Activated CD4-positive, alpha-beta T cell treated with anti-CD3 and anti-CD28 coated beads, Interleukin-2, amount 50 U/mL, for 4 hours (primary cell): ENCODE results near the gene SLC38A10.

Experiments used
- DNase-seq, 2 experiments: peaks; one replicate each; pipeline ENCODE4 v3.0.0-alpha.2; 2020

Gene SLC38A10

DNA sequence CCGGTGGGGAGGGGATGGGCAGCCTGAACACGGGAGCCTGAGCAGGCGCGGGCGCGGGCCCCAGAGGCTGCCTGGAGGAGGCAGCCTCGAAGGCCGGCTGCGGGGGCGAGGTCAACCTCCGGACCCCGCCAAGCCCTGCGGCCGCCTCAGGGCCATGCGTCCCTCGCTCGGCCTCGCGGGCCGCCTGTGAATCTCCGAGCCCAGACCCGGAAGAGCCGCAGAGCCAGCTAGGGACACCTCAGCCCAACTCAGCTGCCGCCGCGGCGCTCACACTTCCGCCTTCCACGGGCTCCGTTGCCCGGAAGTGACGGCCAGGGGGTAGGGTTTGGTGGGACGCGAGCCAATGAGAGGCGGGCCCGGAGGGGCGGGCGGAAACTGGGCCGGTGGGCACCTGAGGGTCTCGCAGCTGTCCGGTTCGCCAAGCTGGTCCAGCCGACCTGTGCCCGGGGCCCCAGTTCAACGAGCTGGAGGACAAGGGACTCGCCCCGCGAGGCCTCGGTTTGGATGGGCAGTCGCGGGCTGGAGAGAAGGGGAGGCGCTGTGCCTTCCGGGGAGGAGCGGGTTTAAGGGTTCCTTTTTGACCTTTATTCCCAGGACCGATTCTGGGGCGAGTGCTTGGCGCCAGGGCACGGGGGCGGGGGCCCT is at the start of gene SLC38A10:
TSS of gene SLC38A10 (minus strand) at position 277 of the 645 bp plus-strand sequence. CDS start 386 bp downstream, outside the sequence.
- DNase-seq = peak; percentile 85 to 87

DNA sequence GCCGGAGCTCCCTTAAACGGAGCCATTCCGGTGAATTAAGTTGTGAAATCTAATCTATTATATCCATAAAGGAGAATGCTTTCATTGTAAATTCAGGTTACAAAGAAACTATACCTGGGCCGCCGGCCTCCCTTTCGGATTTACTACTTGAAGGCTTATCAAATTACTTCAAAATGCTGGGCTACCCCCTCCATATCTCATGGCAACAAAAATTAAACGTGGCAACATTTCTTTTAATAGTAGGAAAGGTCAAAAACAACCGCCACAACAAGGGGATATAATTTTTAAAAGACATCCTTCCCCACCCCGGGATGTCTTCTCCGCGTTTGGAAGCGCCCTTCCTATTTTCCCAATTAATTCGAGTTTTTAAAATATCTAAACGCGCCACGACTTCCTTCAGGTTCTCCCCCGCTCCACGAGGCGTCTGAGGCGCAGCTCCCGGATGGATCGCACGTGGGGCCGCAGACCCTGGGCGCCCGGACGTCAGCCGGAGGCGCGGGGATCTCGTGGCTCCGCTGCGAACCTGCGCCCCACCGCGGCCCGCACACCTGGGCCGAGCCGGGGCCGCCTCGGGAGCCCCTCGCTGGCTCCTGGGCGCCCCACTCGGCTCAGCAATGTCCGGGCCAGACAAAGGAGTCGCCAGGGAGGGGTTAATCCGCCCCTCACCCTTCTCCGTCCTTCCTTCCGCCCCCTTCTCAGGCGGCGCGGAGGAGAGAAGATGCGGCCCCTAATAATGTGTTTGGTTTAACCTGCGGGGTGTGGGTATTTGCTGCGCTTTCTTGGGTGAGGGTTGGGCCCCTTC is 47.4 kb upstream of the SLC38A10 start:
- no peak for DNase-seq

DNA sequence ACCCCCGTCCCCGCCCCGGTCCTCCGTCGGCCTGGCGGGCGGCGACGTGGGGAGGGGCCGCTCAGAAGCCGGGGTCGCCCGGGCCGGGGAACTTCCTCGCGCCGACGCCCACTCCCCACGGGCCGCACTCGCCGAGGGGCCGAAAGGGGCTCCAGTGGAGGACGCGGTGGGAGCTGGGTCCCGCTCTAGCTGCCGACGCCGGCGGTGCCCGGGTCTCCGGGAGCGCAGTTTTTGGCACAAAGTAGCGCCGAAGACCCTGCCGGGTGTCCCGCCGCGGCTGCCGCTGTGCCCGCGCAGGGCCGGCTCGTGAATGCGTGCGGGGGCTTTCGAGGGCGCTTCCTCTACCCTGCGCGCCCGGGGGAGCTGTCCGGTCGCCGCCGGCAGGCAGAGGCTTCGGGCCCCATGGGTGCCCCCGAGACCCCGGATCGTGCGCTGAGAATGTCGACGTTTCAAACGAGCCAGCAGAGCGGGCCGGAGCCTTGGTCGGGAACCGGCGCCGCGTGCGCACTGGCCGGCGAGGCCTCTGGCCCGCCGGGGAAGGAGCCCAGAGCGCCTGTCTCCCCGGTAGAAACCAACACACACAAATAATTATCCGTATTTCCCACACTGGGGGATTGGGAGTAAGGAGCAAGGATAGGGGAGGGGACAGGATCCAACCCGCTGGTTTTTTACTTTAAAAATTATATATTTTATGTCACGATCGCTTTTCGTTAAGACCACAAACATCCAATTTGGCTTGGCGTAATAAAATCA is 46.6 kb upstream of the SLC38A10 start:
- no peak for DNase-seq

DNA sequence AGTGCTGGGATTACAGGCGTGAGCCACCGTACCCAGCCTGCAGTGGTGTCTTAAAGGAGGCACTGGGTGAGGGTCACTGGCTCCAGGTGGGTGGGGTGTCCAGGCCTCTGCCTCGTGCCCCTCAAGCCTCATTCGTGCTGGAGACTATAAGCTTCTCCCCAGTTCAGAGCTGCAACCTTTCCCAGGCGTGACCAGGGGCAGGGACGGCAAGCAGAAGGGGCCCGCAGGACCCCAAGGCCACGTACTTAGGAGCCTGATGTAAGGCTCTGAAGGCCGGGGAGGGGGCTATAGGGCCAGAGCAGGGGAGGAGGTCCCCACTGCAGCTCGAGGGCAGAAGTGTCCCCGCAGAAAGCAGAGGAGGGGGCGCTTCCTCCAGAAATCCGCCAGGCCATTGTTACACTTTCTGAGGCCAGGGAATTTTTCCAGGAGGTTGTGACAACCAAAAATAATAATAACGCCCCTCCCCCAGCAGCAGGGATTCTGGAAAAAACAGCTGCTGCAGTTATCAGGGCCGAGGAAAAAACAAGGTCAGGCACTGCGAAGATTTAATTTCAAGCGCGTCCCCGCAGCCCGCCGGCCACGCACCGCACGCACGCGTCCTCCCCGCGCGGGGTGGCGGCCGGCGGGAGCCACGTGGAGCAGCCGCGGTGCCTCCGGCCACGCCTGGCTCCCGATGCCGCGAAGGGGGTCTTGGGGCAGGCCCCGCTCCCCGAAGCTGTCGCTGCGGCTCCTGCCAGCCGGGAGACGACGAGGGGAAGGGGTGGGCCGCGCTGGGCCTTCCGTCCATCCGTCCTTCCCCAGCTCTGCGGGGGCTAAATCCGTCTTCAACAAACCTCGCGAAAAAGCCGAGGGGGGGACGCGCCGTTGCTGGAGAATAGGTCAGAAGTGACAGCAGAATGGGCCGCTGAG is 45.8 kb upstream of the SLC38A10 start:
- DNase-seq = no peak

DNA sequence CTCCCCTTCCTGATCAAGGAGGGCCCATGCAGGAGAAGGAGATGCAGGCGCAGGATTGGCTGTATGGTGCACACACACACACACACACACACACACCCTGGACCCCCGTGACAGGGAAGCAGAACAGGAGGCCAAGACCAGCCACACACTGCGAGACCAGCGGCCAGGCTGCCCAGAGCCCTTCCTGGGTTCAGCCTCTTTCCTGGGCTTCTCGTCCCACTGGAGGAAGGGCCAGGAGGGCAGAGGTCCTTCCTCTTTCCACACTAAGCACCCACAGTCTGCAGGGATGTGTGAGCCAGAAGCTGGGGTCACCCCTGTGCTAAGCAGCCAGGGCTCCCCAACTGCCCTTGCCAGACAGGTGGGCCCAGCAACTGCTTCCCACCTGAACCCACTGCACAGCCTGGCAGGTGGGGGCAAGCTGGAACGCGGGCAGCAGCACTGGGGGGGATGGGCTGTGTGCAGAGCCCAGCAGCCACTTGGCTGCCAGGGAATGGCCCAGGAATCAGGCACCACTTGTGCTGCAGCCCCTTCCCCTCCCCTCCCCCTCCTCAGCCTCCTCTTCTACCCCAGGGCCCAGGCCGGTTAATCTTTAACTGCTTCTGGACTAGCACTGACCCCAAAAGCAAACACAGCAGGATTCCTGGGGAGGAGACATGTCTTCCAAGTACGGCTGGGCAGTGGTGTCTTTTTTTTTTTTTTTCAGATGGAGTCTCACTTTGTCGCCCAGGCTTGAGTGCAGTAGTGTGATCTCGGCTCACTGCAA is 44.6 kb upstream of the SLC38A10 start:
- DNase-seq = no peak

DNA sequence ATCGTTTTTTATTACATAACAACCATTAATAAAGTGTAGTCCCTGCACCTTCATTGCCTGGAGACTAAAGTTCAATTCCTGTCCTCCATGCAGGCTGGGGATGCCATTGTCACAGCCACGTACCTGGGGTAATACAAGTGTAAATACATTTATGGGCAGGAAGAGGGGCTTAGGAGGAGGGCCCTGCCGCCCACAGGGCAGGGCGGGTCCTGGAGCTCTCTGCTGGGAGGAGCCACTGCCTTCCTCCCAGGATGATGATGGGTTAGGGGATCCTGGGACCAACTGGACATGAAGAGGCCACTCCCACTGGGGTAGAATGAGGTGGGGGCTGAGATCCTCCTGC is 44.1 kb upstream of the SLC38A10 start:
- no peak for DNase-seq

DNA sequence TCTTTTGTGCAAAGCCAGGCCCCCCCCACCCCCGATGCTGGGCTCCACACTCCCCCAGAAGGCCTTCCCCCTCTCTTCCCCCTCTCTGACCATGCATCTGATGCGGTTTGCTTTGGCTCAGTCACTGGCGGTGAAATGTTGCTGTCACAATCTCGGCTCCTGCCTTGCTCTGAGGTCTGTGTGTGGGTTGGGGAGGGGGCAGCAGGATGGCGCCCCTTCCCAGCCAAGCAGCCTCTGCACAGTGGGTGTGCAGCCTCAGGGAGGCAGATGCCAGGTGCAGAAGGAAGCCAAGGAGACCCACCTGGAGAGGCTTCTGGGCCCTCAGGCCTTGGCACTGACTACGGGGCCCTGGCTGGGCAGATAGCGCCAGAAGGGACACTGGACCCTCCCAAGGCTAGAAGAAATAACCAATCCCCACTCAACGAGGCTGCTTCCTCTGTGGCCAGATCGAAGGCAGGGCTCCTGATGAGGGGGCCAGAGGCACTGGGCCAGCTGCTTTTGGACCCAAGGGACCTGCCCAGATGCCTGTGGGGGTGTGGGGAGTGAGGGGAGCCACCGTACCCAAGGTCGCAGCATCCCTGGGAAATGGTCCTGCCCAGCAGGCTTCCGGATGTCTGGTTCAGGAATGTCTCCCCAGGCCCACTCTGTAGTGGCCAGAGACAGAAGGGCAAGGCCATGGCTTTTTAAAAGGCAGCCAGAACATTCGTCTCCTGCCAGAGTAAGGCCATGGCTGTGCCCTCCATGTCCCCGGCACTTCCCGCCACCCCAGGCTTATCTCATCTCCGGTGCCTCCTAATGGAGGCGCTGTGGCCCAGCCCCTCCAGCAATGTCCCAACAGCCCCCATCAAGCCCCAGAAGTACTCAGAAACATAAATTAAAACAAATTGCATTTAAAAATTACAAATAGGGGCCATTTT is 43.4 kb upstream of the SLC38A10 start:
- no peak for DNase-seq

DNA sequence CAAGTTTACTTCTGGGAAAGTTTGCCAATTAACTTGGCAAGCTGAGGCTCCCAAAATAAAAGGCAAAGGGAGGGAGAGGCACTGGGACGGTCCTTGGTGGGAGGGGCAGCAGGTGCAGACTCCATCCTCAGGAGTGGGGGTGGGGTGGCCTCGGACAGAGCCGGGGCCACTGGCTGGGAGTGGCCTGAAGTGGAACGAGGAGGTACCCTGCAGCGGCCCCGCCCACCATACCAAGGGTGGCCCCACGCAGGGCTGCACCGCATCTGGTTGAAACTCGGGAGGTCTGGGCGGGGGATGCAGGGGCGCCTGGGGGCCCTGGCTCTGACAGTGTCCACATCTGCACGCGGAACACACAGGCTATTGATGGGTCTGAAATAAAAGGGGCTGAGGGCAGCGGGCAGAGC is 42.4 kb upstream of the SLC38A10 start:
- DNase-seq = no peak

DNA sequence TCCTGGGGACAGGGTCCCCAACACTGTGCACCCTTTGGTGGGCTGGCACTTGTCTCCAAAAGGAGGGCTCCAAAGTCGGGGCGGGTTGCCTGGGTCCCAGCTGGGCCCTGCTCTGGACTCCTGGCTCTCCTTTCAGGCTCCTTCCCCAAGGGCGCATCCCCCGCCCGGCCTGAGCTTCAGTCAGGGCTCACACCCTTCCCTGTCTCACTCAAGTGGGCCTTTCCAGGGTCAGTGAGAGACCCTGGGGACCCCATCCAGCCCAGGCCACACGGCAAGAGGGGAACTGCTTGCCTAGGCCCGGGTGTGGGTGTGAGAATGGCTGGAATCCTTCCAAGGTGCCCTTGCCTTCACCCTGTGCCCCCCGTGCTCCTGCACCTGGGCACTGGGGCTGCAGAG is 41.8 kb upstream of the SLC38A10 start:
- DNase-seq = no peak

DNA sequence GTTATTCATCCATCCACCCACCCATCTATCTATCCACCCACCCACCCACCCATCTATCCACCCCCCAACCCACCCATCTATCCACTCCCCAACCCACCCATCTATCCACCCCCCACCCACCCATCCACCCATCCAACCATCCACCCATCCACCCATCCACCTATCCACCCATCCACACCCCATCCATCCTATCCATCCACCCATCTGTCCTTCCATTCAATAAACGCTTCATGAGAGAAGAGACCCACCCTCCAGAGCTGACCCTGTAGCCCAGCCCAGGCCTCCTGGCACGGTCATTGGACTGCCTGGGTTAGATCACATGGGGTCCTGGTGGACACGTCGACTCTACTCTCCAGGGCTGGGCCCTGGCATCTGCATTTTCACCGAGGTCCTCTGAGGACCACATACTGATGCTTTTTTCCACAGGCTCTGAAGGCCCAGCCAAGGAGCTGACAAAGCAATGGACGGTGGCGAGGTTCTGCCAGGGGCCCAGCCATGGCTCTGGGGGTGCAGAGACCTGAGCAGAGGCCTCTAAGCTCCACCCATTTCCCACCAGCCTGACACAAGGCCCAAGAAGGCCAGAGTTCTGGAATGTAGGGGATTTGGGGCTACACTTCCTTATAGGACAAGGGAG is 41.3 kb upstream of the SLC38A10 start:
- DNase-seq = no peak

DNA sequence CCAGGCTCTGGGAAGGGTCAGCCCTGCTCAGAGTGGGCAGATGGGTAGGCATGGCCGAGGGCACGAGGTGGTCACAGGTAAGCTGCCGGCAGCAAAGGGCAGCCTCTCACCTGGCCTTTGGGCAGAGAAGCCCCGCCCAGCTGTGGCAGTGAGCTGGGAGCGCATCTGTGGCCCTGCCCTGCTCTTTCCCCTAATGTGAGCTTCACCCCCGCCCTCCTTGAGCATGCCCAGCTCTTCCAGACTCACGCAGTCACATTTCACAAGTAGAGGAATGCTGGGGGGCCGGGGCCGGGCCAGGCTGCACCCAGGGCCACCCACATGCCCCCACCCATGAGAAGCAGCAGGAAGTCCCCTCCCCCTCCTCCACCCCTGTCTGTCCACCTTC is 40.7 kb upstream of the SLC38A10 start:
- no peak for DNase-seq

DNA sequence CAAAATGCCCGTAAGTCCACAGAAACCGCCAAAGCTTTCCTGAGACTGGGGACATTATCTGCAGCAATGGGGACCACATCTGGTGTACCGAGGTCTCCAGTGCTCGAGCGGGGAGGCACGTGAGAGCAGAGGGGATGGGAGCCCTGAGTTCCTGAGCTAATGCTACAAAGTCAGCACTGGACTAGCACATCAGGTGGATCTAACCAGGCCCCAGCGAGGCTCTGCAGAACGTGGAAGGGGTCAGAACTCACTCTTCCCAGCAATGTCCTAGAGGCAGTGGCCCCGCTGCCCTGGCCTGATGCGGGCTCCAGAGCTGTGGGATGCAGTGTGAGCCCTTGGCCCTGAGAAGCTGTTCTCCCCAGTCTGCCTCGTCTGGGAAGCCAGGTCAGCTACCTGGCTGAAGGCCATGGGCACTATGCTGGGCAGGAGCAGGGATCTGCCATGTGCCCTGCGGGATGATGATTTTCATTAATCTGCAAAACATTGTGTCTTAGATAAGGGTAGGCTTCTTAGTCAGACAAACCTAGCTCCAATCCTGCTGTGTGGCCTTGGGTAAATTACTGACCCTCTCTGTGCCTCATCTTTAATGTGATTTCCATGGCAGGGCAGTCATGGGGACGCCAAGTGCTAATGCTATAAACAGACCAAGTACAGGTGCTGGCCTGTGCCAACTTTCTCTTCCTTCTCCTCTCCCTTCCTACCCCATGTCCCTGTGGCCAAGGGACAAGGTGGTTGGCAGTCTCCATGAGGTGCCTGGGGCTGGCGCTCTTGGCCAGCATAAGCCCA is 40.1 kb upstream of the SLC38A10 start:
- no peak for DNase-seq

DNA sequence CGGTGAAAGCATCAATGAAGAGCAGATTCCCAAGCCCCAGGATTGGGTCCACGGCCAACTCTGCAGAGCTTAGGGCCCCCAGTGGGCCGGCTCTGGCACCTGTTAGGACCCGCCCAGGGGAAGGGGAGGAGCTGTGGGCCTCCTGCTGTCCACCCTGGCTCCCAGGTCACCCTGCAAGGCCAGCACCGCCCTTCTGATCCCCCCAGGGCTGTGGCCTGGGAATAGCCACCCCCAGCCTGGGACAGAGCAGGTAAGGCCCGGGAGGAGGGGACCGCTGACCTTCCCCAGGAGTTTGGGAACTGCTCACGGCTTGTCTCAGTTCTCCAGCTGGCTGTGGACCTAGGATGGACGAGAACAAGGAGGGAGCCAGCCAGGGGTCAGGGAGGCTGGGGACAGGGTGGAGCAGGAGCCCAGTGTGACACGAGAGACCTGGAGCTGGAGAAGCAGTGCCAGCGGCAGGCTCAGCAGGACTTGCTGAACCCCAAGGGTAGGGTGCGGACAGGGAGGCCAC is 39.3 kb upstream of the SLC38A10 start:
- DNase-seq = no peak

DNA sequence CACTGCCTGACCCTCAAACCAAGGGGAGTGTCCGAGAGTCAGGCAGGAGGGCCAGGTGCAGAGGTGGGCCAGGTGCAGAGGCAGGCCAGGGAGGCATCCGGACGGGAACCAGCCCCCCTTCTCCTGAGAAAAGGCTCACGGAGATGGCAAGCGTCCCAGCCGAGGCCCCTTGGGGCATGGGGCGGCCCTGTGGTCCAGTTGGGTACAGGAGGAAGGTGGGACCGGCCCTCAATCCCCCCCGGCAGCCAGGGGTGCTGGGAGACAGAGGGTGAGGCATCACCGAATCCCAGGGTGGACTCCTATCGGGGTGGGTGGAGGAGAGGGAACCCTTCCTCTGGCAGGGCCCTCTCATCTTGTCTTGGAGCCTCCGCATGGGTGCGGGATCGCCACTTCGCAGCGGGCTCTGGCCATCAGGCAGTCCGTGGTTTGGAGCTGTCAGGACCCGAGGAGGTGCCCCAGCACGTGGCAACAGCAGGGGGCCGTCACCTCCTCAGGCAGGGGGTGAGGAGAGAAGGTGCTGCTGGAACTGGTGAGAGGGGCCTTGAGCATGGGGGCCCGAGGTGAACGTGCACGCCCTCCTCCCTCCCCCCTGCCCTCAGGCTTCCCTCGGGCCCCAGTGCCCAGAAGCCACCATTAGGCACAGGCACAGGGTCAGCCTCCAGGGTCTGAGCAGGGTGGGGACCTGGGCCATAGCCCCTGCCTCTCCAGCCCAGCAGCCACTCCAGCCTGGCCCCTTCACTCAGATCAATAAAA is 38.7 kb upstream of the SLC38A10 start:
- no peak for DNase-seq

DNA sequence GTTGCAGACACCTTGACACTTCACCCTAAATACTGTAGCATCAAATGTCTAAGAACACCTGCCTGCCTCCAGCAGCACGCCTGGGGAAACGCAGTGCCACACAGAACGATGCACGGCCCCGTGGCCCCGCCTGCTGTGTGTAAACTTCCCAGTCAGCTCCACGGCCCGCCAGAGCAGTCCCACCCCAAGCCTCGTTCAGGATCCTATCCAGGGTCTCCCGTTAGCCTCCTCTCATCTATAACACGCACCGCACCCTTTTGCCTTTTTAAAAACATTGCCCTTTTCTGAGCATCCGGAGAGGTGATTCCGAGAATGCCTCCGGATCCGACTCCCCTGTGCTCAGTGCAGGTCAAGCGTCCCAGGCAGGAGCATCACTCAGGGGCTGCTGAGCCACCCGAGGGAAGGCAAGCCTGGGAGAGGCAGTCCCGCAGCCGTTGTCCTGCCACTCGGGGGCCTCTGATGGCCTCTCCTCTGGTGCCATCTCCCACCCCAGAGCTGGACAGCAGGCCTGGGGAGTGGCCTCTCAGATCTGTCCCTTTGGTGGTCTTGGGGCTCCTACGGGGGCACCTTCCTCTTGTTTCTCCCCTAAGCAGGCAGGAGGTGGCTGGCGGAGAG is 37.9 kb upstream of the SLC38A10 start:
- DNase-seq = no peak

DNA sequence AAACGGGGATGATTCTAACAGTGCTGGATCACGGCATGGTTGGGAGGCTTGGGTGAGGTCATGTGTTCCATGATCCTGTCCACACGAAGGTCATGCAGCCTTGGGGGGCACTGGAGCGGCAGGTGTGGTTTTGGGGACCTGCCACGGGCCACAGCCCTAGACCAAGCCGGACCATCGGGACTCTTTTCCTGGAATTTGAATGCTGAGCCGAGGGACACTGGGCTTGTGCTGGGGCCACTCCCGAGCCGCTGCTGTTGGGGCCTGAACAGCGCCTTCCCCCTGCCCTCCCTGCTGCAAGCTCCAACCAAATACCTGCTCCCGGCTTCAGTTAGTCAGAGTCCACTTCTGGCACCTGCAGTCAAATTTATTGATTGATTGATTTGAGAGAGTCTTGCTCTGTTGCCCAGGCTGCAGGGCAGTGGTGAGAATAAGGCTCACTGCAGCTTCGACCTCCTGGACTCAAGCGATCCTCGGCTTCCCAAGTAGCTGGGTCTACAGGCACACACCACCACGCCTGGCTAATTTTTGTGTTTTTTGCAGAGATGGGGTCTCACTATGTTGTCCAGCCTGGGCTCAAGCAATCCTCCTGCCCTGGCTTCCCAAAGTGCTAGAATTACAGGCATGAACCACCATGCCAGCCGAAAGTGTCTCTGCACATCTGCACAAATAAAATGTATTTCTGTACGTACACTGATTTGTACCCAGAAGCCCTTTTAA is 37.2 kb upstream of the SLC38A10 start:
- no peak for DNase-seq

DNA sequence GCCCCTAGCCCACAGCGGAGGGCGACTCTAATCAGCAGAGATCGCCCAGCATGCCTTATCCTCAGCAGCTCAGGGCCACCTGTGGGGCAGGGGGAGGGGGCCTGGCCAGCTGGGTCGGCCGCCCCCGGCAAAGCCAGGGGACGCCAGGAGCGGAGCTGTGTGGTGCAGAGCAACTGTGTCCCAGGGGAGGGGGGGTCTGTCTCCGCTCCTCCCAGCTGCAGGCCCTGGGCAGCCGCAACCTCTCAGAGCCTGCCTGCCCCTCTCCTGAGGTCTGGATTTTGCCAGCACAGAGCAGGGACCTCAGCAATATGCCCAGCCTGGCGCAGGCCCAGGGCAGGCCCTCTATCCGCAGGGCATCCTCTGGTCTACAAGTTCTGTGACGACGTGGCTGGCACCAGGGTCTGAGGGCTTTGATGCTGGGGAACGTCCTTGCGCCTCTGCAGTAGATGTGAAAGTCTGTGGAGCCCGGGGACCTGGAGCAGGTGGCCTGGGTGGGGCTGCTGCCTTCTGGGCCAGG is 36.5 kb upstream of the SLC38A10 start:
- no peak for DNase-seq
